ENCODE measurements around the gene ZNF557.
"Not testable (repeated sequence)": the region's sequence is repeated elsewhere in the genome, so short reads cannot be mapped to it uniquely, and the experiment has no call there.

GRCh38 chr19:7067122-7067521 lies 2.4 kb upstream of the ZNF557 start:
- TF ChIP-seq CTCF (IDR thresholded peaks at IDR 0.05 in 4 of 5, conservative IDR thresholded peaks at IDR 0.05 in 1 of 5) = peak in 1 of 5 experiments; percentile 30
- TF ChIP-seq POLR2A (IDR thresholded peaks at IDR 0.05) = not testable (repeated sequence)

All from gastrocnemius medialis (tissue), 4 donors.